ENCODE data around the gene ARHGEF11. TPM values are rescaled to one million over a fixed set of nuclear protein-coding genes. Genes with fewer than 3 reads are reported as not detected.

The ARHGEF11 gene
- total and polyA plus RNA-seq, 9 of the 15 experiments (the other 6 are each of a cell fraction or from before 2014, with no cell fraction given) = 0.14 to 15.5 (median 9.0) TPM

GRCh38 chr1:156889802-156890580 lies 155.6 kb downstream of the ARHGEF11 start (continued):
- TF ChIP-seq USF1 (CRISPR knock-in tag; IDR thresholded peaks at IDR 0.05) (peak; percentile 54; the same call in 1 of the 2 replicates), TOE1 (IDR thresholded peaks at IDR 0.05; ENCODE audit: borderline replicate concordance) (peak; percentile 84; the same call in 1 of the 2 replicates), TOE1 (CRISPR knock-in tag; IDR thresholded peaks at IDR 0.05; ENCODE audit: borderline replicate concordance, low read depth) (no peak), FOSL1 (tag; conservative IDR thresholded peaks at IDR 0.05) (no peak), MITF (IDR thresholded peaks at IDR 0.05) (peak; percentile 79; the same call in 1 of the 2 replicates), ESRRA (IDR thresholded peaks at IDR 0.05; ENCODE audit: borderline replicate concordance, low read depth) (peak; percentile 63; the same call in 1 of the 2 replicates), BACH1 (tag; IDR thresholded peaks at IDR 0.05) (no peak), ZBTB17 (CRISPR knock-in tag; IDR thresholded peaks at IDR 0.05) (0 out of 2 replicates have a peak, but pooled peaks have one; percentile 38), JUND (IDR thresholded peaks at IDR 0.05; ENCODE audit: borderline replicate concordance, low read depth, low read length) (peak; percentile 68), JUND (tag; IDR thresholded peaks at IDR 0.05; ENCODE audit: borderline replicate concordance, low read depth, low read length) (no peak; the same call in 2 of the 3 replicates), HCFC1 (IDR thresholded peaks at IDR 0.05; ENCODE audit: low read depth, low read length) (0 out of 2 replicates have a peak, but pooled peaks have one; percentile 46), SMARCE1 (IDR thresholded peaks at IDR 0.05) (no peak), PKNOX1 (IDR thresholded peaks at IDR 0.05) (no peak), NFE2 (IDR thresholded peaks at IDR 0.05; ENCODE audit: low read depth) (no peak), MEF2D (tag; conservative IDR thresholded peaks at IDR 0.05; ENCODE audit: low read depth) (no peak), NELFE (IDR thresholded peaks at IDR 0.05; ENCODE audit: insufficient read depth, insufficient read length) (no peak), NR2C1 (IDR thresholded peaks at IDR 0.05) (0 out of 2 replicates have a peak, but pooled peaks have one; percentile 13), NR2C1 (tag; IDR thresholded peaks at IDR 0.05) (no peak), SNIP1 (IDR thresholded peaks at IDR 0.05; ENCODE audit: low read depth) (peak; percentile 51; the same call in 1 of the 2 replicates), CREM (IDR thresholded peaks at IDR 0.05; ENCODE audit: low read depth) (peak; percentile 35; the same call in 1 of the 2 replicates), CBFA2T2 (conservative IDR thresholded peaks at IDR 0.05) (0 out of 2 replicates have a peak, but pooled peaks have one; percentile 10), EP300 (IDR thresholded peaks at IDR 0.05; ENCODE audit: low read length) (peak; percentile 50), RAD51 (IDR thresholded peaks at IDR 0.05; ENCODE audit: borderline replicate concordance, low read depth) (peak; percentile 80), STAG1 (CRISPR knock-in tag; IDR thresholded peaks at IDR 0.05; ENCODE audit: borderline replicate concordance) (peak; percentile 63), ZNF445 (CRISPR knock-in tag; IDR thresholded peaks at IDR 0.05; ENCODE audit: low read depth) (no peak), MYBL2 (IDR thresholded peaks at IDR 0.05; ENCODE audit: low read depth) (no peak), MYBL2 (CRISPR knock-in tag; IDR thresholded peaks at IDR 0.05; ENCODE audit: borderline replicate concordance) (no peak), BHLHE40 (IDR thresholded peaks at IDR 0.05; ENCODE audit: low read length) (peak; percentile 73)

Data from K562 (cell line).